Type B pancreatic cell (in vitro differentiated cells): ENCODE results near the gene SART1. TPM values are rescaled to one million over a fixed set of nuclear protein-coding genes. Genes with fewer than 3 reads are reported as not detected.

ENCODE experiments used
- DNase-seq: peaks from one replicate; pipeline ENCODE4 v3.0.0; 2021; ENCODE audit warnings: mixed read lengths; ENCODE audit not compliant: unreplicated experiment; ENCODE audit errors: extremely low spot score
- H3K27ac Mint-ChIP-seq: 2 replicates; pipeline ENCODE4 v1.8.0; 2021; ENCODE audit warnings: mild to moderate bottlenecking, mixed read lengths
- H3K27me3 Mint-ChIP-seq: 2 replicates; pipeline ENCODE4 v1.8.0; 2021; ENCODE audit warnings: mixed read lengths
- H3K36me3 Mint-ChIP-seq: 2 replicates; pipeline ENCODE4 v1.8.0; 2021; ENCODE audit warnings: mixed read lengths
- H3K4me1 Mint-ChIP-seq: one replicate; pipeline ENCODE4 v1.8.0; 2021; ENCODE audit warnings: mixed read lengths; ENCODE audit not compliant: unreplicated experiment
- H3K4me3 Mint-ChIP-seq: 2 replicates; pipeline ENCODE4 v1.8.0; 2021; ENCODE audit warnings: mild to moderate bottlenecking, mixed read lengths
- H3K9me3 Mint-ChIP-seq: 2 replicates; pipeline ENCODE4 v1.8.0; 2021; ENCODE audit warnings: mixed read lengths
- CTCF ChIP-seq: fragments of 200-600 bp; sonication (generic); conservative IDR thresholded peaks from 2 replicates; pipeline ENCODE4 v1.5.0; 2021; ENCODE audit warnings: antibody characterized with exemption, mild to moderate bottlenecking
- total RNA-seq: library from RNA; stranded (reverse); gene quantifications from 2 replicates; pipeline ENCODE4 v1.2.1, GENCODE V29; 2021; ENCODE audit warnings: low replicate concordance

SART1 gene
- total RNA-seq, 1 donor from 2014 or later, result 46.0 TPM

DNA sequence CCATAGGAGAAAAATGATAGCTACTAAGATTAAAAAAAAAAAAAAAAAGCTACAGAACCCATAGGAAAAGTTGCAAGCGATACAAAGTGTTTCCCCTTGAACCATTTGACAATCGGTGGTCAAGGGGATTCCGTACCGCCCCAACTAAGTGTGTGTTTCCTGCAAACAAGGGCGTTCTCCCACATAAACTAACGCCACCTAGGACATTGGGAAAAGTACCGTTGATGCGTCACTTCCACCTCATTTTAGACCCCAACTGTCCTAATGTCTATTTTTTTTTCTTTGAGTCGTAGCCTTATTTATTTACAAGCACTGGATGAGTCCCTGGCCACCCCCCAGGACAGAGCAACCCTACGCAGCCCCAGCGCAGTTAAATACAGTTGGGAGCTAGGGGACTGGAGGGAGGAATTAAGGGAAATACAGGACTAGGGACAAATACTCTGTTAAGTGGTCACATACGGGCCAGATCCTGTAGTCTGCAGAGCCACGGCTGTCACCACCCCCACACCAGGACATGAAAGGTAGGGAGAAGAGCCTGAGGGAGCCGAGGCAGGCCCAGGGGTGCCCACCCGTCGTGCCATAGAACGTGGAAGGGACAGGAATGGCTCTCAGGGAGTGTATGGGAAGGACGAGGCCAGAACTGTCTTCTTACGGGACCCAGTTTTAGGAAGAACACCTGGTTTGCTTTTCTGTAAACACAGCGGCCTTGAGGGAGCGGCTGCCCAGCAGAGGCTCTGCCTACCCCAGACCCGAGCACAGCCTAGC, 21.5 kb downstream of the SART1 start:
- Mint-ChIP-seq H3K4me1 (no peaks in the 10 kb centered on the region), H3K36me3 (no peaks in the 10 kb centered on the region), H3K27me3 (no peaks in the 10 kb centered on the region), H3K27ac (no peak overlapping the region), H3K9me3 (no peaks in the 10 kb centered on the region), H3K4me3 (no peak overlapping the region)
- TF ChIP-seq CTCF, result no peak
- DNase-seq, result no peak

DNA sequence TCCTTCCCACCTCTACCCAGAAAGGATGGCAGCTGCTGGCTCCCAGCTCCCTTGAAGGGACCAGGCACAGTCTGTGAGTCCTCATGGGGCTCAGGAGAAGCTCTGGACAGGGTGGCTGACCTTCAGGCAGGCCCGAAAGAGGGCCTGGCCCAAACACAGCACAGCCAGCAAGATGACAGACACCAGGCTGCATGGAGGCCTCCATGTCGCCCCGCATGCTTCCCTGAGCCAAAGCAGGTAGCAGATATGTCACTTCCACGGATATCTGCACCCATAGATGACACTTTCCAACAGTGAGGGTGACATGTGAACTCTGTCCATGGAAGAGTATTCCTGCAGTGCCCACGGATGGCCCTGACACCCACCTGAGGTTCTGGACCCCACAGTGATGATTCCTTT, 22.1 kb downstream of the SART1 start:
- no peak for DNase-seq
- H3K4me1 Mint-ChIP-seq, result no peaks in the 10 kb centered on the region

GRCh38 chr11:65987336-65987735, 25.8 kb downstream of the SART1 start:
- H3K27me3 Mint-ChIP-seq, result no peaks in the 10 kb centered on the region
- H3K36me3 Mint-ChIP-seq, result peaks cover 6% of the 10 kb centered on the region
- H3K27ac Mint-ChIP-seq, result no peak overlapping the region
- no peak overlapping the region for H3K4me3 Mint-ChIP-seq
- TF ChIP-seq CTCF, result no peak
- DNase-seq, result no peak
- peaks cover 6% of the 10 kb centered on the region for H3K4me1 Mint-ChIP-seq
- H3K9me3 Mint-ChIP-seq, result no peaks in the 10 kb centered on the region

More for the DNA sequence above, 22.1 kb downstream of the SART1 start:
- TF ChIP-seq CTCF, result no peak
- Mint-ChIP-seq H3K36me3 (no peaks in the 10 kb centered on the region), H3K9me3 (no peaks in the 10 kb centered on the region), H3K27ac (no peak overlapping the region), H3K4me3 (no peak overlapping the region), H3K27me3 (no peaks in the 10 kb centered on the region)

DNA sequence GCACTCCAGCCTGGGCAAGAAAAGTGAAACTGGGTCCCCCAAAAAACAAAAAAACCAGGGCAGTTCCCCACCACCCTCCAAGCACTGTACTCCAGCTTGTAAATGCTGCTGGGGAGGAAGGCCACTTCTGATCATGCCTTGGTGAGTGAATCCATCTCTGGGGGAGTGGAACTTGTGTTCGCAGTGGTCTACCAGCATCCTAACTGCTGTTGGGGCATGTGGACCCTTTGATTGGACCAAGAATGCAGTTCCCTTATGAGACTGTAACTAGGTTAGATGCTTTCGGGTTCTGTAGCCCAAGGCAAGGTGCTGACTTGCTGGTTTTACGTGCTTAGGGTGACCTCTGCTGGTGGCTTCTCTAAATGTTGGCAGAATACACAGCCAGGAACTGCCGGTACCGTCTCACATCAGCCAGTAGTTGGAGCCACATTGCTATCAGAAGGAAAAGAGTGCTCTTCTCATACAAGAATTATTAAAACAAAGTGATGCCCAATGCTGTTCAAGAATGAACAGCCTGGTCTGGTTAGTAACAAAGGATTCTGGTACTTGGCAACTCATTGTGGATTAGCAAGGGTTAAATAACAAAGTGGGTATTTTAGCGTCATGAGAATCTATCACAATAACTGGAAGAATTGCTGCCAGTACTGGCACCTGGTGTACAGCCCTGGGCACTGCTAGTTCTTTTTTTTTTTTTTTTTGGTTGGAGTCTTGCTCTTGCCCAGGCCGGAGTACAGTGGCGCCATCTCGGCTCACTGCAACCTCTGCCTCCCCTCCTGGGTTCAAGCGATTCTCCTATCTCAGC, 27.5 kb downstream of the SART1 start:
- peak; percentile 99 for TF ChIP-seq CTCF
- H3K9me3 Mint-ChIP-seq, result no peaks in the 10 kb centered on the region
- peak overlapping the region; percentile 80 for H3K27ac Mint-ChIP-seq
- H3K4me1 Mint-ChIP-seq, result peaks cover 6% of the 10 kb centered on the region
- H3K4me3 Mint-ChIP-seq, result no peak overlapping the region
- H3K36me3 Mint-ChIP-seq, result peaks cover 6% of the 10 kb centered on the region
- DNase-seq, result peak; percentile 89
- no peaks in the 10 kb centered on the region for H3K27me3 Mint-ChIP-seq

- Mint-ChIP-seq H3K4me1 (peaks cover 6% of the 10 kb centered on the region), H3K36me3 (peaks cover 9% of the 10 kb centered on the region), H3K27me3 (no peaks in the 10 kb centered on the region), H3K27ac (no peak overlapping the region), H3K9me3 (no peaks in the 10 kb centered on the region), H3K4me3 (no peak overlapping the region)
- no peak for TF ChIP-seq CTCF
- DNase-seq, result no peak
These were observed 30.5 kb downstream of the SART1 start for GRCh38 chr11:65992056-65992455.
